CD4-positive, alpha-beta T cell (primary cell): ENCODE results near the gene ADGRA3. TPM values are rescaled to one million over a fixed set of nuclear protein-coding genes. Genes with fewer than 3 reads are reported as not detected.

Source experiments
- ATAC-seq: fragments of 200-7000 bp; cut with Tn5 transposase; one replicate; pipeline ENCODE4 v1.10.0; 2022; ENCODE audit warnings: mild to moderate bottlenecking; ENCODE audit not compliant: poor library complexity
- CTCF ChIA-PET: fragments of 350-600 bp; sonication (Branson Sonifier 250); formaldehyde crosslinking; loops from one replicate; lab custom pipeline; 2021; ENCODE audit warnings: antibody characterized with exemption, inconsistent platforms; lab: Charles Lee
- POLR2A ChIA-PET: fragments of 350-600 bp; sonication (Branson Sonifier 250); formaldehyde crosslinking; loops from one replicate; lab custom pipeline; 2021; ENCODE audit warnings: antibody characterized with exemption, inconsistent platforms; lab: Charles Lee
- DNase-seq, 14 experiments: peaks; one replicate each; pipeline ENCODE4 v3.0.0-alpha.2; 2013 to 2020; ENCODE audit warnings: mixed read lengths in 2 of 14
- H3K27ac ChIP-seq, 2 donors: one replicate each; pipeline versions ENCODE4 v1.5.1 to v1.7.0; 2013; ENCODE audit warnings: low read length in 2 of 2, low read depth in 1 of 2, mild to moderate bottlenecking in 1 of 2
- H3K27me3 ChIP-seq, 2 experiments: 1 replicate in 1 of 2; 2 replicates in 1 of 2; pipeline versions ENCODE4 v1.6.1 to v1.7.0; 2013; ENCODE audit warnings: low read length in 2 of 2, control low read depth in 1 of 2, mild to moderate bottlenecking in 1 of 2, moderate library complexity in 1 of 2; ENCODE audit not compliant: insufficient read depth in 2 of 2, control insufficient read depth in 1 of 2
- H3K36me3 ChIP-seq: one replicate; pipeline ENCODE4 v1.6.1; 2013; ENCODE audit warnings: low read length, control low read depth; ENCODE audit not compliant: insufficient read depth
- H3K4me1 ChIP-seq: one replicate; pipeline ENCODE4 v1.6.1; 2013; ENCODE audit warnings: low read length, control low read depth; ENCODE audit not compliant: insufficient read depth
- H3K4me3 ChIP-seq: one replicate; pipeline ENCODE4 v1.5.1; 2013; ENCODE audit warnings: mild to moderate bottlenecking, low read length, moderate library complexity
- H3K9me3 ChIP-seq, 2 experiments: 1 replicate in 1 of 2; 2 replicates in 1 of 2; pipeline versions ENCODE4 v1.6.1 to v1.7.0; 2013; ENCODE audit warnings: low read length in 2 of 2, mild to moderate bottlenecking in 2 of 2, control low read depth in 1 of 2, moderate library complexity in 1 of 2; ENCODE audit not compliant: control insufficient read depth in 1 of 2, insufficient read depth in 1 of 2
- H3K27ac Mint-ChIP-seq: one replicate; pipeline ENCODE4 v1.8.0; 2020; ENCODE audit warnings: mixed read lengths
- H3K27me3 Mint-ChIP-seq: one replicate; pipeline ENCODE4 v1.8.0; 2021; ENCODE audit warnings: mixed read lengths
- H3K36me3 Mint-ChIP-seq: one replicate; pipeline ENCODE4 v1.8.0; 2021; ENCODE audit warnings: low read depth, mixed read lengths
- H3K4me1 Mint-ChIP-seq: one replicate; pipeline ENCODE4 v1.8.0; 2021; ENCODE audit warnings: low read depth, mixed read lengths
- H3K4me3 Mint-ChIP-seq: one replicate; pipeline ENCODE4 v1.8.0; 2020; ENCODE audit warnings: mild to moderate bottlenecking, mixed read lengths
- H3K9me3 Mint-ChIP-seq: one replicate; pipeline ENCODE4 v1.8.0; 2020; ENCODE audit warnings: mixed read lengths
- intact Hi-C, 2 experiments: fragments of 100-400 bp; cut with DNase I in 1 of 2; cut with micrococcal nuclease in 1 of 2; formaldehyde crosslinking; loops; one replicate each; pipeline versions ENCODE4 v1.15.1 to v1.9.0; 2023 to 2025; cut with DNase I, micrococcal nuclease
- total RNA-seq, 174 experiments: library from RNA in 2 of 174; stranded (reverse) in 2 of 174; gene quantifications; one replicate each; pipeline ENCODE4 v1.2.3 and lab custom pipeline; 2021 to 2026
- TF ChIP-seq, protein P1 (sequence below): fragments of 200-600 bp; IDR thresholded peaks from one replicate; pipeline ENCODE4 v1.8.0; 2022; ENCODE audit warnings: antibody characterized with exemption, mild to moderate bottlenecking

The ADGRA3 gene
- total RNA-seq, 2 experiments from 2014 or later = 2.2 to 3.1 TPM

GRCh38 chr4:22456291-22456690 is 59.6 kb downstream of the ADGRA3 start:
- Histone ChIP-seq H3K4me3 (no peak overlapping the region), H3K9me3 (no peaks in the 10 kb centered on the region), H3K4me1 (no peaks in the 10 kb centered on the region), H3K36me3 (no peaks in the 10 kb centered on the region), H3K27me3 (no peaks in the 10 kb centered on the region), H3K27ac (no peak overlapping the region)
- no peaks in the 10 kb centered on the region for H3K27me3 Mint-ChIP-seq
- ATAC-seq (no peak), DNase-seq (no peak)
- TF ChIP-seq, protein P1, sequence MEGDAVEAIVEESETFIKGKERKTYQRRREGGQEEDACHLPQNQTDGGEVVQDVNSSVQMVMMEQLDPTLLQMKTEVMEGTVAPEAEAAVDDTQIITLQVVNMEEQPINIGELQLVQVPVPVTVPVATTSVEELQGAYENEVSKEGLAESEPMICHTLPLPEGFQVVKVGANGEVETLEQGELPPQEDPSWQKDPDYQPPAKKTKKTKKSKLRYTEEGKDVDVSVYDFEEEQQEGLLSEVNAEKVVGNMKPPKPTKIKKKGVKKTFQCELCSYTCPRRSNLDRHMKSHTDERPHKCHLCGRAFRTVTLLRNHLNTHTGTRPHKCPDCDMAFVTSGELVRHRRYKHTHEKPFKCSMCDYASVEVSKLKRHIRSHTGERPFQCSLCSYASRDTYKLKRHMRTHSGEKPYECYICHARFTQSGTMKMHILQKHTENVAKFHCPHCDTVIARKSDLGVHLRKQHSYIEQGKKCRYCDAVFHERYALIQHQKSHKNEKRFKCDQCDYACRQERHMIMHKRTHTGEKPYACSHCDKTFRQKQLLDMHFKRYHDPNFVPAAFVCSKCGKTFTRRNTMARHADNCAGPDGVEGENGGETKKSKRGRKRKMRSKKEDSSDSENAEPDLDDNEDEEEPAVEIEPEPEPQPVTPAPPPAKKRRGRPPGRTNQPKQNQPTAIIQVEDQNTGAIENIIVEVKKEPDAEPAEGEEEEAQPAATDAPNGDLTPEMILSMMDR = no peak
- POLR2A ChIA-PET = no interaction called here
- no peak overlapping the region for H3K27ac Mint-ChIP-seq
- no peaks in the 10 kb centered on the region for H3K4me1 Mint-ChIP-seq
- intact Hi-C loops = no loop called here
- H3K4me3 Mint-ChIP-seq = no peak overlapping the region
- no peaks in the 10 kb centered on the region for H3K36me3 Mint-ChIP-seq
- no peaks in the 10 kb centered on the region for H3K9me3 Mint-ChIP-seq
- CTCF ChIA-PET = no interaction called here

GRCh38 chr4:22454955-22455354 is 60.9 kb downstream of the ADGRA3 start:
- DNase-seq (no peak), ATAC-seq (no peak)
- intact Hi-C loops = no loop called here
- no peaks in the 10 kb centered on the region for H3K4me1 Mint-ChIP-seq
- POLR2A ChIA-PET = no interaction called here
- Histone ChIP-seq H3K4me1 (no peaks in the 10 kb centered on the region), H3K9me3 (no peaks in the 10 kb centered on the region), H3K27me3 (no peaks in the 10 kb centered on the region), H3K27ac (no peak overlapping the region), H3K36me3 (no peaks in the 10 kb centered on the region), H3K4me3 (no peak overlapping the region)
- H3K9me3 Mint-ChIP-seq = no peaks in the 10 kb centered on the region
- CTCF ChIA-PET = no interaction called here
- H3K4me3 Mint-ChIP-seq = no peak overlapping the region
- no peak overlapping the region for H3K27ac Mint-ChIP-seq
- H3K27me3 Mint-ChIP-seq = no peaks in the 10 kb centered on the region
- TF ChIP-seq, protein P1 = no peak
- no peaks in the 10 kb centered on the region for H3K36me3 Mint-ChIP-seq

DNA sequence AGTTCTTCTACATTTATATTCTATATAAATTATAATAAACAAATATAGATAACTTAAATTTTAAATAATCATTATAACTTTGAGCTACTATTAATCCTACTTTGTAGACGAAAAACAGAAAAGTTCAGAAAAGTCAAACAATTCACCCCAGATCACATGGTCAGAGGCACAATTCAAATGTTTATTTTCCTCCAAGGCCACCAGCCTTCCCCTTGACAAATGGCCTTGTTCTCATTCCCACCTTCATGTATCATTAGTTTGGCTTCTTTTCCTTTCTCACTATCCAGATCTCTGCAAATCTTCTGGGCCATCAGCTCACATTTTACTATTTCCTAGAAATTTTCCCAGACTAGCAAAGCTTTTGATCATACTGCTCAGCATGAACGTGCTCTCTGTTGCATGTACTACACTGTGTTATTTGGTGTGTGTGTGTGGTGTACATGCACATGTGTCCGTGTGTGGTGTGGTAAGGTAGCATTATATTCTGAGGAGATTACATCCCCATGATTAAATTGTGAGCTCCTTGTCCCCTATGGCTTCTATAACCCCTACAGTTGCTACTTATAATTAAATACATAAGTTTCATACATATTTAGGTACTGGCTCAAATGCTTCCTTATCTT is 61.5 kb downstream of the ADGRA3 start:
- no peaks in the 10 kb centered on the region for H3K27me3 ChIP-seq
- Mint-ChIP-seq H3K27me3 (no peaks in the 10 kb centered on the region), H3K27ac (no peak overlapping the region), H3K4me1 (no peaks in the 10 kb centered on the region), H3K36me3 (no peaks in the 10 kb centered on the region), H3K9me3 (no peaks in the 10 kb centered on the region), H3K4me3 (no peak overlapping the region)
- no peak overlapping the region for H3K27ac ChIP-seq
- CTCF ChIA-PET = no interaction called here
- intact Hi-C loops = no loop called here
- H3K4me1 ChIP-seq = no peaks in the 10 kb centered on the region
- TF ChIP-seq, protein P1 = no peak
- H3K9me3 ChIP-seq = no peaks in the 10 kb centered on the region
- POLR2A ChIA-PET = no interaction called here
- H3K36me3 ChIP-seq = no peaks in the 10 kb centered on the region
- DNase-seq = no peak
- no peak for ATAC-seq
- no peak overlapping the region for H3K4me3 ChIP-seq
